NCI-H2196 treated with DMSO at 0.1 percent for 48 hours (cell line): ENCODE data around the gene MGME1.
"Not testable (repeated sequence)": the region's sequence is repeated elsewhere in the genome, so short reads cannot be mapped to it uniquely, and the experiment has no call there.

Source experiments
- DNase-seq: peaks from one replicate; lab custom pipeline; 2025; ENCODE audit not compliant: unreplicated experiment; lab: John Stamatoyannopoulos, UW

Gene MGME1

GRCh38 chr20:18018100-18018499 lies 49.3 kb downstream of the MGME1 start:
- no peak for DNase-seq

GRCh38 chr20:18019068-18019467 lies 50.2 kb downstream of the MGME1 start:
- DNase-seq = no peak

GRCh38 chr20:18020931-18021330 lies 52.1 kb downstream of the MGME1 start:
- DNase-seq = no peak

- no peak for DNase-seq
Observed at GRCh38 chr20:18024606-18025127, 55.8 kb downstream of the MGME1 start.

GRCh38 chr20:18027011-18027410 lies 58.2 kb downstream of the MGME1 start:
- not testable (repeated sequence) for DNase-seq

- DNase-seq = no peak
Observed at GRCh38 chr20:18030020-18030419, 61.2 kb downstream of the MGME1 start.

GRCh38 chr20:18031050-18031449 lies 62.2 kb downstream of the MGME1 start:
- DNase-seq = no peak

- no peak for DNase-seq
Observed at GRCh38 chr20:18031888-18032509, 63.2 kb downstream of the MGME1 start.

GRCh38 chr20:18032977-18033892 lies 64.4 kb downstream of the MGME1 start:
- no peak for DNase-seq

GRCh38 chr20:18034039-18034438 lies 65.2 kb downstream of the MGME1 start:
- DNase-seq = no peak

GRCh38 chr20:18039063-18039462 lies 70.2 kb downstream of the MGME1 start:
- no peak for DNase-seq
